ENCODE results near the gene TP53TG3.
"Not testable (repeated sequence)": the region's sequence is repeated elsewhere in the genome, so short reads cannot be mapped to it uniquely, and the experiment has no call there.

The TP53TG3 gene

DNA sequence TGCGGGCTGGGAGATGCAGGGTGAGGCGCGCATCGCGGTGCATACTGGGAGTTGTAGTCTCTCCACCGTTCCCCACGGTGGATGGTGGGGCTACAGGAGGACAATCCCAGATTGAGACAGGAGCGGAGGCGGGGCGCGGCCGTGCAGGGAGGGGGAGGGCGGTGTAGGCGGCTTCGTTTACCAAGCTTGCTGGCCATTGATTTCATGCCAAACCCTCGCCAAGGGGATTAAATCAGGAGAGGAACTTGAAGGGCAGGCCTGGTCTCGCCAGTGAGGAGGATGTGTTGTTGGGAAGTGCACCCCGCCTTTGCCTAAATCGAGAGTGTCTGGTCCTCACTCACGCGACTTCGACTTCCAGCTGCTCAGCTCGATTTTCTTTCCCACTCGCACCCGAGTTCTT, at the start of gene TP53TG3:
TSS of gene TP53TG3 (minus strand) at position 101 of the 400 bp plus-strand sequence. CDS start at position 33, 68 bp downstream.
- DNase-seq (ENCODE audit: extremely low read depth in 1 of 2, low read depth in 1 of 2), result not testable (repeated sequence)

GRCh38 chr16:32650876-32651275, 25.1 kb downstream of the TP53TG3 start:
- not testable (repeated sequence) for DNase-seq (ENCODE audit: extremely low read depth in 1 of 2, low read depth in 1 of 2)

GRCh38 chr16:32647562-32647961, 28.4 kb downstream of the TP53TG3 start:
- not testable (repeated sequence) for DNase-seq (ENCODE audit: extremely low read depth in 1 of 2, low read depth in 1 of 2)

DNA sequence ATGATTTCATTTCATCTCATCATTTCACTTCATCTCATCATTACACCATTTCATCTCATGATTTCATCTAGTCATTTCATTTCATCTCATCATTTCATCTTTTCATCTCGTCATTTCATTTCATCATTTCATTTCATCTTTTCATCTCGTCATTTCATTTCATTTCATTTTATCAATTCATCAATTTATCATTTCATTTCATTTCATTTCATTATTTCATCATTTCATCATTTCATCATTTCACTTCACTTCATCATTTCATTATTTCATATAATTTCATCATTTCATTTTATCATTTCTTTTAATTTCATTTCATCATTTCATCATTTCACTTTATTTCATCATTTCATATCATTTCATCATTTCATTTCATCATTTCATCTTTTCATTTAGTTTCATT, 29.2 kb downstream of the TP53TG3 start:
- not testable (repeated sequence) for DNase-seq (ENCODE audit: extremely low read depth in 1 of 2, low read depth in 1 of 2)

GRCh38 chr16:32646177-32646576, 29.8 kb downstream of the TP53TG3 start:
- not testable (repeated sequence) for DNase-seq (ENCODE audit: extremely low read depth in 1 of 2, low read depth in 1 of 2)

- not testable (repeated sequence) for DNase-seq (ENCODE audit: extremely low read depth in 1 of 2, low read depth in 1 of 2)
Measured at GRCh38 chr16:32645278-32645908, 30.6 kb downstream of the TP53TG3 start.

- DNase-seq (ENCODE audit: extremely low read depth in 1 of 2, low read depth in 1 of 2), result not testable (repeated sequence)
Measured at GRCh38 chr16:32644715-32645114, 31.2 kb downstream of the TP53TG3 start.

- DNase-seq (ENCODE audit: extremely low read depth in 1 of 2, low read depth in 1 of 2), result not testable (repeated sequence)
Measured at GRCh38 chr16:32637614-32638013, 38.4 kb downstream of the TP53TG3 start.

- not testable (repeated sequence) for DNase-seq (ENCODE audit: extremely low read depth in 1 of 2, low read depth in 1 of 2)
Measured at GRCh38 chr16:32632096-32632495, 43.9 kb downstream of the TP53TG3 start.
